ENCODE results near the gene DNM1.

Gene DNM1

GRCh38 chr9:128252317-128253139 lies 49.3 kb downstream of the DNM1 start:
- no peak for DNase-seq

DNA sequence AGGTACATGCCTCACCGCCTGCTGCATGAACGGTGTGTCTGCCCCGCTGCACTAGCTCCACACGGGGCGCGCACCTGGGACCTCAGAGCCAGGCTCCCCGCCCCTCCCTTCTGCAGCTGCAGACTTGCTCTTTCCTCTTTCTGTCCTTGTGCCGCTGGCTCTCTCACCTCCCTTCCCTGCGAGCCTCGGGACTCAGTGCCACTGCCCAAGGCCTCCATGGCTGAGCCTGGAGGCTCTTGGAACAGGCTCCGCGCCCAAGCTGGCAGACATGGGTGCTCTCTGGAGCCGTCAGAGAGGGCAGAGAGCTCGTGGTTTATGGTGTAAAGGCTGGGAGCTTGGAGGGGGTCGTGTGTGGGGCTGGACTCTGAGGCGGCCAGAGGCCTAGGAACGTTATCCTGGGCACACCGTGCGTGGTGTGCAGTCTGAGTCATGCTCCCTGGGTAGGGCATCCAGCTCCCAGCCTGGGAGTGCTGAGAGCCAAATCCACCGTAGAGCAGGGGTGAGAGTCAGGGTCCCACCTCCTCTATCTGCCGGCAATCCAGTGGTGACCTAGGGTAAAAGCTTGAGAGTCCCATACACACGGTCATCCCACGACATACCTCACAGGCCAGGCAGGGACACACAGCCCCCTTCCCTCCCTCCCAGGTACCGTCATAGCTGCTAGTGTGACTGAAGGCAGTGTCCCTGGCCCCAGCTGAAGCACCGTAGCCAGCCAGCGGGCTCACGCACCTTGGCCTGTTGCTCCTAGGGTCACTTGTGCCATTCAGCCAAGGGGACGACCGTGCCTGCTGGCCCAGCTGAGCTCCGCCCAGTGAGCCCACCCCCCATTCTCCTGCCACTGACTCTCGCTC lies 50.2 kb downstream of the DNM1 start:
- DNase-seq = no peak

DNA sequence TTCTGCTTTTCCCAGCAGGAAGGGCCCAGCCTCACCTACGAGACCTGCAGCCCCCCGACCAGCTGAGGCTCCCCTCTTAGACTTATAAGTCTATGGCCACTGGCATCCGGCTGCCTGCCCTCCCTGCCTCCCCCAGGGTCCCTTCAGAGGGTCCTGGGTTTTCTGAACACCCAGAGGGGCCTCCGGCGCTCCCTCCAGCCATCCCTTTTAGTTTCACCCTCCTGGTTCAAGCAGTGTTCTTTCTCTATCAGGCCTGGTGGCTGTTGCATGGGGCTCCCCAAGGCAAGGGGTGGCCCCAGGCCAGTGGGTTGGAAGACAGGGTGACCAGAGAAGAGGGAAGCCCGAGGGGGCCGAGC lies 50.8 kb downstream of the DNM1 start:
- no peak for DNase-seq

DNA sequence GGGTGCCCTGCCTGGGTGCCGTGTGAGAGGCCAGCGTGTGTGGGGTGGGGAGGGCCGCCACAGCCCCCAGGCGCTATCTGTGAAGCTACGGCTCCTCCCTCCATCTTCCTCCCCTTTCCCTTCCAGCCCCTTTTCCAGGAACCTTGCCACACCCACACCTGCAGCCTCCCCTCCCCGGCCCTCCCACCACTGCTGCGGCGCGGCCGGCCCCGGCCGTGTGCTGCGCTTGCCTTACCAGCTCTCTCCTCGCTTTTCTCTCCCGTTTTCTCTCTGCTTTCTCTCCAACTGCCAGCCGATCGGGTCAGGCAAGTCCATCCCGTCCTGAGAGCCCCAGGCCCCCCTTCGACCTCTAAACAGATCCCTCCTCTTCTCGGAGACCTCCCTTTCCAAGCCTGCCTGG lies 51.2 kb downstream of the DNM1 start:
- DNase-seq = no peak

DNA sequence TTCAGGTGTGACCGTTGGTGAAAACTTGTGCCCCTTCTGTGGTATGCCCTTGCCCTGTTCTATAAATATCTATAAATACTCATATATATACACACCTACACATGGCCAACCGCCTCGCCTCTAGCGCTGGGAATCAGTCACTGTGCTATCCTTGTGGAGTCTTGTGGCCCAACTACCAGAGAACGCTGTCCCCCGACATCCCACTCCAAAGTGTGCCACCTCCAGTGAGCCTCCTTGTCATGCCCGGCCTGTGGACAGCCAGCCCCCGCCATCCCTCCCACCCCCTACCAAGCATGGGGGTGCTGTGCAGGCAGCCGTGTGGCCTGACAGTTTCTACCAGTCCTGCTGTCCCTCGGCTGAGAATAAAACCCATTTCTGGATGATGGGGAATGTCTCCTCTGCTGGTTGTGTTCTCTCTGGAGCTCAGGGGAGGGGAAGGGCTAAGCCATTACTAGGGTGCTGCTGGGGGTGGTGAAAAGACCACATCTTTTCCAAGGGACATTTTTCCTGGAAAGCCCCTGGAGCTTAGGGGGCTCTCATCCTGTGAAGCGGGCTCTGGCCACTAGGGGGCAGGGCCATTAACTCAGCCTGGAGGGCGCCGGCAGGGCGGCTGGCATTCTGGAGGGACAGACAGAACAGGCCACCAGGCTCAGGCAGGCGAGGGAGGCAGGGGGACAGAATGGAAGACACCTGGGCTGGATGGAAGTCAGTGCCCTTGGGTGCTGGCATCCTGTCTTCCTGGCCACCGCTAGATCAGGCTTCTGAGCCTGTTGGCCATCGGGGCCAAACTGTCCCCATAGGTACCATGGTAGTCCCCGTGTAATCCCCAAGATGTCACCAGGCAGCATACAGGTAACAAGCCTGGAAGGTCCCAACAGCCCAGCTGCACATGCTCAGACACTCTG lies 51.9 kb downstream of the DNM1 start:
- DNase-seq = peak; percentile 63

- DNase-seq = no peak
These were observed 54.1 kb downstream of the DNM1 start for GRCh38 chr9:128257086-128257825.

GRCh38 chr9:128257907-128258306 lies 54.7 kb downstream of the DNM1 start:
- no peak for DNase-seq

DNA sequence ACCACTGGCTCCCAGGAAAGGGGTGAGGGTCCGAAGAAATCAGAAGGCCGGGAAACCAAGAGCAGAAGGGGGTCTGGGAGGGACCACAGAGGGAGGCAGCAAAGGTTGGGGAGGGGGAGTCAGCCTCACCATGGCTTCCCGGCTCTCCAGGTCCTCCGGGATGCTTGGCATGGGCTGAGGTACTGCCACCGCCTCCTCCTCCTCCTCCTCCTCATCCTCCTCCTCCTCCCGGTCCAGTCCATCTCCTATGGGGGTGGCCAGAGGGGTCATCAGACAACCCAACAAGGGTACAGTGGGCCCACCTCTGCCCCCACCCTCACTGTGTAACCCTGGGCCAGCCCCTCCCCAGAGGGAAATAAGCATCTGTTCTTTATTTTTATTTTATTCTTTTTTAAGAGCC lies 55.1 kb downstream of the DNM1 start:
- DNase-seq = no peak

GRCh38 chr9:128259156-128259555 lies 56.0 kb downstream of the DNM1 start:
- DNase-seq = no peak

GRCh38 chr9:128260340-128260739 lies 57.2 kb downstream of the DNM1 start:
- DNase-seq = no peak

GRCh38 chr9:128262687-128263086 lies 59.5 kb downstream of the DNM1 start:
- no peak for DNase-seq

GRCh38 chr9:128265348-128265847 lies 62.2 kb downstream of the DNM1 start:
- DNase-seq = no peak

GRCh38 chr9:128266868-128267590 lies 63.9 kb downstream of the DNM1 start:
- no peak for DNase-seq

GRCh38 chr9:128271112-128271511 lies 67.9 kb downstream of the DNM1 start:
- DNase-seq = no peak

DNA sequence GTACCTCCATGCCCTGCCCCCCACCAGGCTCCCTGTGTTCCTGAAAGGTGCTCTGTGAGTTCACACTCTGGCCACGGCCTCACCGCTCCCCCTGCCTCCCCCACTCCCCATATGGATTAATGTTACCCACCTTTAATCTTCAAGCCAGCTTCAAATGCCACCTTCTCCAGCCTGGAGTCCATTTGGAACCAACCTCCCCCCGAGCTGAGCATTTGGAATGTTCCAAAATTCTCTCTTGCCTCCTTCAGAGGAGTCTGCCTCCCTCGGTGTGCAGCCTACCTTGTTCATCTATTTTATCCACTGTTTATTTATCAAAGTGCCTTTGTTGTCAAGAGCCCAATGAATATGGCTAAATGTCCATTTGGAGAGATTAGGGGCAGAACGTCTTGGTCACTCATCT lies 68.3 kb downstream of the DNM1 start:
- DNase-seq = no peak

- no peak for DNase-seq
These were observed 71.1 kb downstream of the DNM1 start for GRCh38 chr9:128274245-128274644.

- DNase-seq = peak; percentile 71
These were observed 72.2 kb downstream of the DNM1 start, which contains the start of gene GOLGA2 for GRCh38 chr9:128275198-128276007. Gene GOLGA2, minus strand, starts transcription at chr9:128276007. Its CDS starts 31 bp downstream, at chr9:128275976.

GRCh38 chr9:128276008-128276573 lies 72.9 kb downstream of the DNM1 start, which contains the start of gene SWI5:
Gene SWI5, plus strand, starts transcription at chr9:128276276.
- peak; percentile 99 for DNase-seq

- DNase-seq = peak; percentile 31
These were observed 73.5 kb downstream of the DNM1 start for GRCh38 chr9:128276574-128277270.

Measured in fibroblast of skin of scalp (primary cell).